ENCODE data around the gene GGT5. TPM values are rescaled to one million over a fixed set of nuclear protein-coding genes. Genes with fewer than 3 reads are reported as not detected.
"Not testable (repeated sequence)": the region's sequence is repeated elsewhere in the genome, so short reads cannot be mapped to it uniquely, and the experiment has no call there.

GGT5 gene
- total RNA-seq, 4 donors from 2014 or later, result 8.8 to 29.9 (median 22.8) TPM

GRCh38 chr22:24184057-24184798, 60.7 kb downstream of the GGT5 start:
- TF ChIP-seq CTCF (IDR thresholded peaks at IDR 0.05 in 4 of 5, conservative IDR thresholded peaks at IDR 0.05 in 1 of 5), result no peak
- TF ChIP-seq POLR2A (IDR thresholded peaks at IDR 0.05), result no peak
- ATAC-seq (no peak), DNase-seq (no peak)
- Histone ChIP-seq H3K27me3 (no peaks in the 10 kb centered on the region), H3K9me3 (no peaks in the 10 kb centered on the region), H3K36me3 (no peaks in the 10 kb centered on the region), H3K4me3 (no peak overlapping the region), H3K27ac (no peak overlapping the region), H3K4me1 (no peaks in the 10 kb centered on the region)
- in situ Hi-C loops (cut with MboI; ENCODE audit: low sequenced_read_pairs in 4 of 4) (no loop called here), intact Hi-C loops (cut with DNase I; ENCODE audit: low total_unique reads) (no loop called here)

GRCh38 chr22:24183321-24184031, 61.4 kb downstream of the GGT5 start:
- Histone ChIP-seq H3K9me3 (no peaks in the 10 kb centered on the region), H3K36me3 (no peaks in the 10 kb centered on the region), H3K4me1 (no peaks in the 10 kb centered on the region), H3K27me3 (no peaks in the 10 kb centered on the region), H3K4me3 (no peak overlapping the region), H3K27ac (no peak overlapping the region)
- in situ Hi-C loops (cut with MboI; ENCODE audit: low sequenced_read_pairs in 4 of 4) (no loop called here), intact Hi-C loops (cut with DNase I; ENCODE audit: low total_unique reads) (no loop called here)
- TF ChIP-seq POLR2A (IDR thresholded peaks at IDR 0.05) (no peak), CTCF (IDR thresholded peaks at IDR 0.05 in 4 of 5, conservative IDR thresholded peaks at IDR 0.05 in 1 of 5) (no peak)
- DNase-seq, result no peak
- no peak for ATAC-seq

GRCh38 chr22:24182900-24183246, 62.0 kb downstream of the GGT5 start:
- H3K27me3 ChIP-seq; H3K27ac ChIP-seq; ATAC-seq; in situ Hi-C loops (cut with MboI; ENCODE audit: low sequenced_read_pairs in 4 of 4); H3K9me3 ChIP-seq; H3K4me3 ChIP-seq; H3K4me1 ChIP-seq; DNase-seq; intact Hi-C loops (cut with DNase I; ENCODE audit: low total_unique reads); H3K36me3 ChIP-seq: not testable (repeated sequence)

- H3K27me3 ChIP-seq, result no peaks in the 10 kb centered on the region
- H3K36me3 ChIP-seq, result no peaks in the 10 kb centered on the region
- DNase-seq (no peak), ATAC-seq (no peak)
- peak overlapping the region in 2 of 4 donors; percentile 44 to 46 for H3K27ac ChIP-seq
- H3K4me1 ChIP-seq, result no peaks in the 10 kb centered on the region
- no peak for TF ChIP-seq CTCF (IDR thresholded peaks at IDR 0.05 in 4 of 5, conservative IDR thresholded peaks at IDR 0.05 in 1 of 5)
- no peak for TF ChIP-seq POLR2A (IDR thresholded peaks at IDR 0.05)
- in situ Hi-C loops (cut with MboI; ENCODE audit: low sequenced_read_pairs in 4 of 4), result no loop called here
- H3K9me3 ChIP-seq, result no peaks in the 10 kb centered on the region
- H3K4me3 ChIP-seq, result peak overlapping the region in 1 of 4 donors; percentile 28
- intact Hi-C loops (cut with DNase I; ENCODE audit: low total_unique reads), result no loop called here
These were observed 62.6 kb downstream of the GGT5 start for GRCh38 chr22:24181996-24182899.
